GM23248 (cell line): ENCODE data around the gene CFAP73.

Experiments used
- EZH2 ChIP-seq: fragments of 200-600 bp; sonication (generic); IDR thresholded peaks from 2 replicates; pipeline ENCODE4 v1.6.1; 2018; ENCODE audit warnings: antibody characterized with exemption, mild to moderate bottlenecking; ENCODE audit not compliant: insufficient read depth, poor library complexity, severe bottlenecking
- EZH2phosphoT487 ChIP-seq: fragments of 200-600 bp; sonication (generic); IDR thresholded peaks from 2 replicates; pipeline ENCODE4 v1.6.1; 2018; ENCODE audit warnings: antibody characterized with exemption, moderate library complexity, mild to moderate bottlenecking, low read depth; ENCODE audit not compliant: insufficient read depth

DNA sequence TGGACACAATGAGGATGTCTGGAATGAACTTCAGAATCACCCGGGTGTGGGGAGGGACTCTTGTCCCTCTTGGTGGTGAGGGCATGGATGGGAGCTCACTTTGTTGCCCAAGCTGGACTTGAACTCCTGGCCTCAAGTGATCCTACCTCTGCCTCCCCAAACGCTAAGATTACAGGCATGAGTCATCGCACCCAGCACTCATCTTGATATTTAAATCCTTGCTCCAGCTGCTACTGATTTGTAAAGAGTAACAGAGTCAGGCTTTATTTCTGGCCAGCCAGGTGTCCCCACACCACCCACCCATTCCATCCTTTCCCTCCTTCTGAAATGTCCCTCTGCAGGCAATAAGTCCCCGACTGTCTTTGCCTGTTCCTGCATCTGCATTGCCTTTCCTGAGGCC lies 30.8 kb downstream of the CFAP73 start:
- TF ChIP-seq EZH2phosphoT487 (no peak), EZH2 (no peak)
